Osteoblast (primary cell): ENCODE results near the gene UHRF2. TPM values are rescaled to one million over a fixed set of nuclear protein-coding genes. Genes with fewer than 3 reads are reported as not detected.

ENCODE experiments used
- DNase-seq: peaks from one replicate; pipeline ENCODE4 v3.0.0; 2011; ENCODE audit warnings: low spot score, mixed read lengths; ENCODE audit not compliant: insufficient read length; ENCODE audit errors: missing footprints
- H2AFZ ChIP-seq: 2 replicates; pipeline ENCODE4 v1.6.0; 2011; ENCODE audit warnings: mild to moderate bottlenecking, low read length
- H3K27ac ChIP-seq: 2 replicates; pipeline ENCODE4 v1.5.1; 2011; ENCODE audit warnings: mild to moderate bottlenecking, low read depth, low read length, moderate library complexity
- H3K27me3 ChIP-seq: 2 replicates; pipeline ENCODE4 v1.6.0; 2012; ENCODE audit warnings: mild to moderate bottlenecking, control low read depth, inconsistent platforms, low read length, moderate library complexity; ENCODE audit not compliant: insufficient read depth
- H3K36me3 ChIP-seq: 2 replicates; pipeline ENCODE4 v1.5.1; 2011; ENCODE audit warnings: mild to moderate bottlenecking, low read length, control low read depth, moderate library complexity; ENCODE audit not compliant: insufficient read depth
- H3K4me1 ChIP-seq: 2 replicates; pipeline ENCODE4 v1.5.1; 2011; ENCODE audit warnings: mild to moderate bottlenecking, low read length, control low read depth, moderate library complexity; ENCODE audit not compliant: insufficient read depth
- H3K4me2 ChIP-seq: 2 replicates; pipeline ENCODE4 v1.6.0; 2011; ENCODE audit warnings: mild to moderate bottlenecking, low read length; ENCODE audit not compliant: insufficient read depth
- H3K4me3 ChIP-seq: fragments of 200-600 bp; sonication (generic); 3 replicates; pipeline ENCODE4 v1.5.1; 2012; ENCODE audit warnings: mild to moderate bottlenecking, low read length, inconsistent platforms; ENCODE audit not compliant: insufficient read depth
- H3K79me2 ChIP-seq: 2 replicates; pipeline ENCODE4 v1.6.0; 2012; ENCODE audit warnings: mild to moderate bottlenecking, low read length, control low read depth, inconsistent platforms; ENCODE audit not compliant: insufficient read depth
- H3K9me3 ChIP-seq: 2 replicates; pipeline ENCODE4 v1.5.1; 2011; ENCODE audit warnings: low read depth, low read length, control low read depth
- H4K20me1 ChIP-seq: 2 replicates; pipeline ENCODE4 v1.6.0; 2012; ENCODE audit warnings: mild to moderate bottlenecking, low read length, control low read depth; ENCODE audit not compliant: insufficient read depth
- total RNA-seq: library from RNA; depleted of rRNA; stranded (reverse); fragments of >200 nt; gene quantifications from 2 replicates; pipeline ENCODE4 v1.2.3, GENCODE V29; 2012
- TF ChIP-seq, protein P1 (sequence below): IDR thresholded peaks from 2 replicates; pipeline ENCODE4 v1.5.1; 2011; ENCODE audit warnings: mild to moderate bottlenecking, low read depth, low read length, moderate library complexity; ENCODE audit errors: extremely low read depth

UHRF2 gene
- total RNA-seq, 1 donor = 84.3 TPM

DNA sequence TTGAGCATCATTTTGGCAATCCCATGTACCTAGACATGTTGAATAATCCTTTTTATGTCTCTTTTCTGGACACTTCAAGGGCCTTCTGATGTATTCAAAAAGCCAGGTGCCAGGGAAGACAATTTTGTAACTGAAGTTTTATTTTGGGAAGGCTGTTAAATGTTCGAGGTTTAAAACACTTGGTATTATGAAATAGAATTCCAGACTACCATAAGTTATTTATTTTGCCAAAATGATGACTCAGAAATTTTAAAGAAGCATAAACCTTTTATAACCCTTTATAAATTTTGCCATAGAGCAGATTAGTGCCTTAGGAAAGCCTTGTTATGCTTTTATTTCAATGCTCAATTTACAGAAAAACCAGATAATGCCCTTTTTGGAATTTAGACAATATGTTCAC, 30.3 kb upstream of the UHRF2 start:
- no peaks in the 10 kb centered on the region for H4K20me1 ChIP-seq
- H3K27me3 ChIP-seq = no peaks in the 10 kb centered on the region
- H3K36me3 ChIP-seq = no peaks in the 10 kb centered on the region
- TF ChIP-seq, protein P1, sequence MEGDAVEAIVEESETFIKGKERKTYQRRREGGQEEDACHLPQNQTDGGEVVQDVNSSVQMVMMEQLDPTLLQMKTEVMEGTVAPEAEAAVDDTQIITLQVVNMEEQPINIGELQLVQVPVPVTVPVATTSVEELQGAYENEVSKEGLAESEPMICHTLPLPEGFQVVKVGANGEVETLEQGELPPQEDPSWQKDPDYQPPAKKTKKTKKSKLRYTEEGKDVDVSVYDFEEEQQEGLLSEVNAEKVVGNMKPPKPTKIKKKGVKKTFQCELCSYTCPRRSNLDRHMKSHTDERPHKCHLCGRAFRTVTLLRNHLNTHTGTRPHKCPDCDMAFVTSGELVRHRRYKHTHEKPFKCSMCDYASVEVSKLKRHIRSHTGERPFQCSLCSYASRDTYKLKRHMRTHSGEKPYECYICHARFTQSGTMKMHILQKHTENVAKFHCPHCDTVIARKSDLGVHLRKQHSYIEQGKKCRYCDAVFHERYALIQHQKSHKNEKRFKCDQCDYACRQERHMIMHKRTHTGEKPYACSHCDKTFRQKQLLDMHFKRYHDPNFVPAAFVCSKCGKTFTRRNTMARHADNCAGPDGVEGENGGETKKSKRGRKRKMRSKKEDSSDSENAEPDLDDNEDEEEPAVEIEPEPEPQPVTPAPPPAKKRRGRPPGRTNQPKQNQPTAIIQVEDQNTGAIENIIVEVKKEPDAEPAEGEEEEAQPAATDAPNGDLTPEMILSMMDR = no peak
- H3K79me2 ChIP-seq = no peaks in the 10 kb centered on the region
- no peak overlapping the region for H3K4me3 ChIP-seq
- peak overlapping the region; percentile 41 for H2AFZ ChIP-seq
- no peaks in the 10 kb centered on the region for H3K9me3 ChIP-seq
- H3K4me1 ChIP-seq = peaks cover 25% of the 10 kb centered on the region
- no peak for DNase-seq
- H3K27ac ChIP-seq = peak overlapping the region; percentile 99
- peak overlapping the region; percentile 80 for H3K4me2 ChIP-seq

DNA sequence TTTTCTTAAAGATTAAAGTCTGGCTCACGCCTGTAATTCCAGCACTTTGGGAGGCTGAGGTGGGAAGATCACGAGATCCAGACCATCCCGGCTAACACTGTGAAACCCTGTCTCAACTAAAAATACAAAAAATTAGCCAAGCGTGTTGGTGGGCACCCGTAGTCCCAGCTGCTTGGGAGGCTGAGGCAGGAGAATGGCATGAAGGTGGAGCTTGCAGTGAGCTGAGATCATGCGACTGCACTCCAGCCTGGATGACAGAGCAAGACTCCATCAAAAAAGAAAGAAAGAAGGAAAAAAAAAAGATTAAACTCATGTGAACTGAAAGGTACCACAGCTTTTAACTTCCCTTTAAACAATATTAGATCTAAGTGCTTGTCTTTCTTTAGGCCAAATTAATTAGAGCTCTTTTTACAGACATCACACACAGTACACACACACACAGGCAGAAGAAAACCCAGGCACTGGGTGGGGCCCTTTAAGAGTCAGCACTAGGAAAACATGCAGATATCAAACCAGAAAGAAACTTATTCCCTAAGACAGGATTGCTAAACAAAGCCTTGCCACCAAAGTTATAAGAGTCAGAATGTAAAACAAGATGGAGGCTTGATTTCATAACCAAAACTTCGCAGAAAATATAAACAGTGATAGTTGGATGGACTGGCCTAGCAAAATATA, 29.3 kb upstream of the UHRF2 start:
- Histone ChIP-seq H3K27ac (peak overlapping the region; percentile 99), H3K4me3 (peak overlapping the region; percentile 42), H3K9me3 (no peaks in the 10 kb centered on the region), H3K79me2 (no peaks in the 10 kb centered on the region), H3K27me3 (no peaks in the 10 kb centered on the region), H2AFZ (peak overlapping the region; percentile 89), H3K4me2 (peak overlapping the region; percentile 80), H3K4me1 (peaks cover 25% of the 10 kb centered on the region), H3K36me3 (no peaks in the 10 kb centered on the region), H4K20me1 (no peaks in the 10 kb centered on the region)
- peak; percentile 25 for DNase-seq
- TF ChIP-seq, protein P1 = no peak

DNA sequence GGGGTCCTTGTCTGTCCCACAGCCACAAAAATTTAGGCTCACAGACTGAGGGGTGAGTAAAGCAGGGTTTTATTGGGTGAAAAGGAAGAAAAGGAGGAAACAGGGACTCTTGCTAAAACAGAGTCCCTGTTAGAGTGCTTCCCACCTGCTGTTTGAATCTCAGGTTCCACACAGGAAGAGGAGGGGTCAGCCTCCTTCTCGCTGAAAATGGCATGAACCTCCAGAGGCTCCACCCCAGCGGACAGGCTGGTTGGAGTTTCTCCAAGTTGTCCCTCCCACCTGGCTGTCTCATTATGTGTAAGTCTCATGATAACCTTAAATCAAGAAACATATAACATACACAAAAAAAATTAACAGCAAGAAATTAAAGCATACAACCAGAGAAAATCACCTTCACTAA, 28.3 kb upstream of the UHRF2 start:
- TF ChIP-seq, protein P1 = no peak
- H3K36me3 ChIP-seq = no peaks in the 10 kb centered on the region
- H3K27me3 ChIP-seq = no peaks in the 10 kb centered on the region
- H3K27ac ChIP-seq = peak overlapping the region; percentile 99
- H3K4me1 ChIP-seq = peaks cover 25% of the 10 kb centered on the region
- peak overlapping the region; percentile 80 for H3K4me2 ChIP-seq
- H3K79me2 ChIP-seq = no peaks in the 10 kb centered on the region
- H2AFZ ChIP-seq = peak overlapping the region; percentile 89
- no peak for DNase-seq
- no peaks in the 10 kb centered on the region for H3K9me3 ChIP-seq
- no peak overlapping the region for H3K4me3 ChIP-seq
- H4K20me1 ChIP-seq = no peaks in the 10 kb centered on the region

DNA sequence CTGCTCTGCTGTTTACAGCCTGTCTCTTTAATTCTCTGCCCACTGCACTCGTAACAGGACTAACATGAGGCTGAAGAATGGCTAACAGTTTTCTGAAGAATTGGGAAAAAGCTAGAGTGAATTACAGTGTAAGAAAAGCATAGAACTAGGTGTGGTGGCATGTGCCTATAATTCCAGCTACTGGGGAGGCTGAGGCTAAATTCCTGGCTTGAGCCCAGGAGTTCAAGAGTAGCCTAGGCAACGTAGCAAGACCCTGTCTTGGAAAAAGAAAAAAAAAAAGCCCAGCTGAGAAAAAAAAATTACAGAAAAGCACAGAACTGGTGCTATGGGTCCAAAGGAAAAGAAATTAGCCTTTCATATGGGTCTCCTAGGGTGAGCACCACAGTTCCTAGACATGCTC, 13.9 kb upstream of the UHRF2 start:
- H3K36me3 ChIP-seq = no peaks in the 10 kb centered on the region
- H2AFZ ChIP-seq = peak overlapping the region; percentile 26
- no peaks in the 10 kb centered on the region for H3K4me1 ChIP-seq
- no peak overlapping the region for H3K4me2 ChIP-seq
- no peaks in the 10 kb centered on the region for H4K20me1 ChIP-seq
- H3K9me3 ChIP-seq = no peaks in the 10 kb centered on the region
- H3K27ac ChIP-seq = no peak overlapping the region
- no peak overlapping the region for H3K4me3 ChIP-seq
- H3K27me3 ChIP-seq = no peaks in the 10 kb centered on the region
- TF ChIP-seq, protein P1 = no peak
- DNase-seq = no peak
- H3K79me2 ChIP-seq = no peaks in the 10 kb centered on the region
